Fibroblast of villous mesenchyme (primary cell): ENCODE results near the gene ADAMTS9. TPM values are rescaled to one million over a fixed set of nuclear protein-coding genes. Genes with fewer than 3 reads are reported as not detected.

Experiments
- DNase-seq: peaks from one replicate; pipeline ENCODE4 v3.0.0-alpha.2; 2010; ENCODE audit warnings: low read depth
- H3K4me3 ChIP-seq: 2 replicates; pipeline ENCODE4 v1.5.1; 2011; ENCODE audit warnings: low read depth, mild to moderate bottlenecking, low read length
- total RNA-seq: library from RNA; depleted of rRNA; stranded (reverse); fragments of >200 nt; gene quantifications from 2 replicates; pipeline ENCODE4 v1.2.3, GENCODE V29; 2012
- TF ChIP-seq, protein P1 (sequence below): IDR thresholded peaks from 2 replicates; pipeline ENCODE4 v1.5.1; 2012; ENCODE audit warnings: low read depth, mild to moderate bottlenecking, low read length; ENCODE audit not compliant: insufficient read depth

ADAMTS9 gene
- total RNA-seq, 1 donor, result 1.7 TPM

DNA sequence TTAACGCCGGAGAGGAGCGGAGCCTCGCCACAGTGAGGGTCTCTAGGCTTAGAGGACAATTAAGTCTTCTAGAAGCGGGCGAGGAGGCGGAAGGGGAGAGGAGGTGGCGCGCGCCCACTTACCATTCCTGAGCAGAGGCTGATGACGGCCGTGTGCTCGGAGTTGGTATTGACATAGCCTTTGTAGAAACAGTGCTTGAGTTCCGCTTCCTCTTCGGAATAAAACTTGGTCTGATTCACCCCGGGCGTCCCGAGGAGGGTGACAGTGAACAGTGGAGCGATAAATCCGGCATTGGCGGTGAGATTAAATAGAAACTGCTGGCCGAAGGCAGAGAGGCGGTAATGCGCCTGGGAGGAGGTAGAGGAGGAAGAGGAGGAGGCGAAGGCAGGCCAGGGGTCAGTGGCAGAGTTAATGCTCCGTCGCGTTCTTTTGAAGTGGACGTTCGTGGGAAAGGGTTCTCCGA lies 1.3 kb downstream of the ADAMTS9 start:
- H3K4me3 ChIP-seq, result peak overlapping the region; percentile 77
- DNase-seq, result peak; percentile 69
- TF ChIP-seq, protein P1, sequence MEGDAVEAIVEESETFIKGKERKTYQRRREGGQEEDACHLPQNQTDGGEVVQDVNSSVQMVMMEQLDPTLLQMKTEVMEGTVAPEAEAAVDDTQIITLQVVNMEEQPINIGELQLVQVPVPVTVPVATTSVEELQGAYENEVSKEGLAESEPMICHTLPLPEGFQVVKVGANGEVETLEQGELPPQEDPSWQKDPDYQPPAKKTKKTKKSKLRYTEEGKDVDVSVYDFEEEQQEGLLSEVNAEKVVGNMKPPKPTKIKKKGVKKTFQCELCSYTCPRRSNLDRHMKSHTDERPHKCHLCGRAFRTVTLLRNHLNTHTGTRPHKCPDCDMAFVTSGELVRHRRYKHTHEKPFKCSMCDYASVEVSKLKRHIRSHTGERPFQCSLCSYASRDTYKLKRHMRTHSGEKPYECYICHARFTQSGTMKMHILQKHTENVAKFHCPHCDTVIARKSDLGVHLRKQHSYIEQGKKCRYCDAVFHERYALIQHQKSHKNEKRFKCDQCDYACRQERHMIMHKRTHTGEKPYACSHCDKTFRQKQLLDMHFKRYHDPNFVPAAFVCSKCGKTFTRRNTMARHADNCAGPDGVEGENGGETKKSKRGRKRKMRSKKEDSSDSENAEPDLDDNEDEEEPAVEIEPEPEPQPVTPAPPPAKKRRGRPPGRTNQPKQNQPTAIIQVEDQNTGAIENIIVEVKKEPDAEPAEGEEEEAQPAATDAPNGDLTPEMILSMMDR, result no peak

DNA sequence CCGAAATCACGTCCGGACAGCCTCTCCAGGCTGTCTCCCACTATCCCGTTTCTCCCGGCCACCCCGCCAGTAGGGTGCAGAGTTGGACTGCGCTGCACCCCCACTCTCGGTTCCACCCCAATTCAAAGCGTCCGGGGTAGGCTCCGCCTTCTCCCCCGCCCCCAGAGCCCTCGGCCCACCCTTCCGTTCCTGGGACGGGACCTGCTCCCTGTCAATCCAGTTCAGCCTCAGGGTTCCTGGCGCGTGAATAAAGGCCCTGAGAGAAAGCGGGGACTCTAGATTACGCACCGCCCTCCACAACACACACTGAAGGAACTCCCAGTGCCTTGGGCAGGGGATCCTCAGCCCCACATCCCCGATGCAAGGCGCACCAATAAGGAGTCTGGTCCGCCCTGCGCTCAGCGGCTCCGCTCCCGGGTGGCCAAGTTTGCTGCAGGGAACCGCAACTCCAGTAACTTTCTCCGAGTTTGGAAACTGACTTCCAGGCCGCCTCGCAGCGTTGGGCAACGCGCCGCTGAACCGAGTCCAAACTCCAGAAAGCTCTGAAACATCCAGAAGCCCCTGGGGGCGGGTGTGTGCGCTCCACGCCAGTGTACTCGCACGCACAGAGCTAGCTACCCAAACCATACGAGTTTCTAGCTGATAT lies 1.9 kb downstream of the ADAMTS9 start:
- H3K4me3 ChIP-seq, result peak overlapping the region; percentile 77
- peak; percentile 96 for DNase-seq
- TF ChIP-seq, protein P1, result peak; percentile 40

DNA sequence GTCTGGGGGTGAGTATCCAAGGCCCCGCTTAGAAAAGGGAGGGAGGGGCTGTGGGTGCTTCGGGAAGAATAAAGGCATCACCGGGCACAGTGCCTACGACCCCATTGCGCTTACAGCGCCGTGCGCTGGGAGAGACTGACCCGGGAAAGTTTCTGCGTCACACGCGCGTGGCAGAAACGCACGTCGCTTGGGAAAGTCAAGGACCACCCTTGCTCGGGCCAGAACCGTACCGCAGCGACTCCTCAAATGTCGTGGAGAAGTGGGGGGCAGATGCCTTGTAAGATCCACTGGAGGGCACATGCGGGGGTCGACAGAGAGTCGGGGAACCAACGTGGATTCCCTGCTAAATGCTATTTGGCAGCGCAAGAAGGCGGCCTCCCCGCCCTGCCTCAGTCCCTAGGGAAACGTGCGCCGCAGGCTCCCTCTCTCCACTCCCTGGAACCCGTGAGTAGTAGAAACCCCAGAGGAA lies 2.4 kb downstream of the ADAMTS9 start:
- TF ChIP-seq, protein P1, result no peak
- DNase-seq, result peak; percentile 87

DNA sequence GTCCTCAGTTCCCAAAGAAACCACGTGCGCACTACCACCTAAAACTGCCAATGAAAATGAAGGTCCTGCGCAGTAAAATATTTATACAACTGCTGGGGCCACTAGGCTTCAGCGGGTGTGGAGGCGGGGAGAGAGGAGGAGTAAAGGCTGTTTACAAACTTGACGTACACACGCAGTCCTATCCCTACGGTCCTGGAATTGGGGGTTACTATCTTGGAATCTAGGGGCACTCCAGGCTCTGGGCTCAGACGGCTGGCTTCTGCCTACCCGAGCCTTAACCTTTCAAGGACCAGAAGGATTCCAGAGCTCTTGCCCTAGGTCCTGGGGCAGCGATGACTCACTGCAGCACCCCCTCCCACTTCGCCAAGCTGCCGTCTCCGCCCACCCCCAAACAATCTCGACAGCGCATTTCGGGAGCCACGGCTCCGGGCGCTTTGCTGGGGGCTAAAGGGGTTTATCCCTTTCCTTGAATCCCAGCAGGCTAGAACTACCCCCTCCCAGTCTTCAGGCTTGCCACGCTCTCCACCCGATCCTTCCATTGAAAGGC lies 3.0 kb downstream of the ADAMTS9 start:
- peak overlapping the region; percentile 77 for H3K4me3 ChIP-seq
- TF ChIP-seq, protein P1, result no peak
- peak; percentile 81 for DNase-seq

More for the DNA sequence above, 2.4 kb downstream of the ADAMTS9 start:
- peak overlapping the region; percentile 77 for H3K4me3 ChIP-seq

DNA sequence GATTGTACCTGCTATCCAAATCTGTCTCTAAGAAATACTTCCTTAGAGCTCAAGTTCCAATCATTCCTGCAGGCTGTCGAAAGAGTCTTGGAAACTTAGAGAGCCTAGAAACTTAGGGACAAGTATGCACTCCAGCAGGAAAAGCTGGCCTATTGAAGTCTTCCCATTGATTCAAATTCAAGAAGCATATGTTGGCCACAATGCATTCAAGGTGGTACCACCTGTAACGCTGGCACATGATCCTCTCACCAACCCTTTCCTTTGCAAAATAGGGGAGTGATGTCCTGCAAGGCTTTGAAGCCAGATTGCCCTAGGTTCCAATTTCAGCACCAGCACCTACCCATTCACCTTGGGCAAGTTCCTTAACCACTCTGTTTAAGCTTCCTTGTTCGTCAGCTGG lies 6.0 kb downstream of the ADAMTS9 start:
- no peak for DNase-seq
- TF ChIP-seq, protein P1, result no peak
- no peak overlapping the region for H3K4me3 ChIP-seq

DNA sequence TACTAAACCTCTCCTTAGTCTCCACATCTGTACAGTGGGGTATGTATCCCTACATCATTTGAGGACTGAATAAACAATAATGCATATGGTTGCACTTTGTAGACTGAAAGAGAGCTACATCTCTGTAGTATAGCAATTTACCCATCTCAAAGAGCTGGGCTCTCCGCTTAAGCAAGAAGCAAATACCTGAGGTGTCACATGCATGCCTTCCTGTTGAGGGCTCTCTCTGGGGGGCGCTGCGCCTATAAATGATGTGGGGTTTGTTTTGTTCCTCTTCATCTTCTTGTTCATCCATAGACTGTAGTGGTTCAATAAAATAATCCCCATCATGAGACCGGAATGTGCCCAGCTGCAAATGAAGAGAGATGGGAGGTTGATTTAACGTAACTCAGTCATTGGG lies 6.8 kb downstream of the ADAMTS9 start:
- H3K4me3 ChIP-seq, result no peak overlapping the region
- no peak for DNase-seq
- TF ChIP-seq, protein P1, result no peak

DNA sequence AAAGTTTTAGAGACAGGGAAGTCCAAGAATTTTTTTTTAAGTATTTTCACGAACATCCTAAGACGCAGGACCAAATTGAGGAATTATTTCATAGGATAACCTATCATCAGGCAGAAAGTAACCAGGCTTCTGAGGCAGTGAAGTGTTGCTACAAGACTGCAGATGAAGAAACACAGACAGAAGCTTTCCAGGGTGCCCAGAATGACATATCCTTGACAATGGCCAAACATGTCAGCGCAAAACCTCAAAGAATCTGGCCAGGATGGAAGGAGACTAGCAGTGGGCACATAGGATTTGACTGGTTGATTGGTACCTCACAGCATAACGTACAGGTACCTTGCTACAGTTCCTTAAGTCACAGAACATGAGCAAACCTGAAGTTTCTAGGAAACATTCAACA lies 7.5 kb downstream of the ADAMTS9 start:
- TF ChIP-seq, protein P1, result no peak
- no peak overlapping the region for H3K4me3 ChIP-seq
- no peak for DNase-seq
